GM12878 (cell line): ENCODE data around the gene DNAJC17. TPM values are rescaled to one million over a fixed set of nuclear protein-coding genes. Genes with fewer than 3 reads are reported as not detected.

ENCODE experiments used
- ASH2L ChIP-seq: fragments of 300-600, 200-600 bp; sonication (generic); IDR thresholded peaks from 2 replicates; pipeline ENCODE4 v1.6.1; 2017; ENCODE audit warnings: low read depth, mild to moderate bottlenecking, borderline replicate concordance
- BCLAF1 ChIP-seq: fragments of 450-650 bp; IDR thresholded peaks from 2 replicates; pipeline ENCODE4 v1.6.1; 2017; ENCODE audit warnings: antibody characterized with exemption, mild to moderate bottlenecking, moderate library complexity
- BHLHE40 ChIP-seq, 2 experiments: fragments of 450-650 bp in 1 of 2; IDR thresholded peaks; 2 replicates each; pipeline ENCODE4 v1.6.1; 2011 to 2017; ENCODE audit warnings: low read depth in 2 of 2, borderline replicate concordance in 1 of 2, improper control_type of control experiment in 1 of 2, low read length in 1 of 2, mild to moderate bottlenecking in 1 of 2
- CBFB ChIP-seq: IDR thresholded peaks from 2 replicates; pipeline ENCODE4 v1.6.1; 2016; ENCODE audit warnings: antibody characterized with exemption, low read depth
- CHD4 ChIP-seq: fragments of 200-600 bp; sonication (generic); IDR thresholded peaks from 2 replicates; pipeline ENCODE4 v1.6.1; 2016; ENCODE audit warnings: mild to moderate bottlenecking
- CREM ChIP-seq: IDR thresholded peaks from 2 replicates; pipeline ENCODE4 v1.6.1; 2014; ENCODE audit warnings: antibody characterized with exemption, low read depth
- ELK1 ChIP-seq: IDR thresholded peaks from 2 replicates; pipeline ENCODE4 v1.6.1; 2012; ENCODE audit warnings: low read depth, low read length, improper control_type of control experiment
- ETV6 ChIP-seq, 2 experiments: fragments of 450-650 bp in 1 of 2; IDR thresholded peaks in 1 of 2; conservative IDR thresholded peaks in 1 of 2; 2 replicates each; pipeline ENCODE4 v1.6.1; 2014; ENCODE audit warnings: antibody characterized with exemption in 1 of 2, borderline replicate concordance in 1 of 2, low read depth in 1 of 2, mild to moderate bottlenecking in 1 of 2, moderate library complexity in 1 of 2
- EZH2 ChIP-seq: IDR thresholded peaks from 2 replicates; pipeline ENCODE4 v1.6.1; 2012; ENCODE audit warnings: low read depth, mild to moderate bottlenecking, control low read depth, inconsistent platforms, low read length, borderline replicate concordance; ENCODE audit not compliant: control insufficient read depth
- HDGF ChIP-seq: fragments of 450-650 bp; IDR thresholded peaks from 2 replicates; pipeline ENCODE4 v1.6.1; 2016; ENCODE audit warnings: antibody characterized with exemption
- IKZF1 ChIP-seq: fragments of 450-650 bp; conservative IDR thresholded peaks from 2 replicates; pipeline ENCODE4 v1.6.1; 2017; ENCODE audit warnings: antibody characterized with exemption, mild to moderate bottlenecking
- IRF5 ChIP-seq: fragments of 450-650 bp; IDR thresholded peaks from 2 replicates; pipeline ENCODE4 v1.6.1; 2017; ENCODE audit warnings: borderline replicate concordance
- NR2F1 ChIP-seq: fragments of 450-650 bp; conservative IDR thresholded peaks from 2 replicates; pipeline ENCODE4 v1.6.1; 2017; ENCODE audit warnings: mild to moderate bottlenecking
- POU2F2 ChIP-seq: IDR thresholded peaks from 3 replicates; pipeline ENCODE4 v1.6.1; 2011; ENCODE audit warnings: low read depth, mild to moderate bottlenecking, low read length, borderline replicate concordance
- RAD51 ChIP-seq: fragments of 450-650 bp; IDR thresholded peaks from 2 replicates; pipeline ENCODE4 v1.6.1; 2016; ENCODE audit warnings: moderate library complexity, mild to moderate bottlenecking, inconsistent platforms
- TAF1 ChIP-seq: IDR thresholded peaks from 2 replicates; pipeline ENCODE4 v1.6.1; 2011; ENCODE audit warnings: mild to moderate bottlenecking, low read depth, low read length, borderline replicate concordance
- ZBED1 ChIP-seq: IDR thresholded peaks from 2 replicates; pipeline ENCODE4 v1.6.1; 2016; ENCODE audit warnings: borderline replicate concordance
- ZBTB40 ChIP-seq: fragments of 450-650 bp; IDR thresholded peaks from 2 replicates; pipeline ENCODE4 v1.6.1; 2016; ENCODE audit warnings: mild to moderate bottlenecking, moderate library complexity, borderline replicate concordance
- ZNF24 ChIP-seq: fragments of 450-650 bp; IDR thresholded peaks from 2 replicates; pipeline ENCODE4 v1.6.1; 2017; ENCODE audit warnings: antibody characterized with exemption, mild to moderate bottlenecking
- ZNF622 ChIP-seq: fragments of 450-650 bp; IDR thresholded peaks from 2 replicates; pipeline ENCODE4 v1.6.1; 2017; ENCODE audit warnings: mild to moderate bottlenecking, inconsistent platforms
- polyA plus RNA-seq, 11 experiments: library from polyadenylated mRNA; depleted of rRNA in 4 of 11; unstranded in 6 of 11; stranded (reverse) in 5 of 11; fragments of >200 nt; fragmentation: Nextera tagmentation in 4 of 11; fragmentation: Illumina TruSeq in 1 of 11; extraction: Ambion mirVana in 4 of 11; extraction: Trizol in 1 of 11; gene quantifications; 1 replicate in 1 of 11; 2 replicates in 10 of 11; pipeline versions ENCODE4 v1.2.1 to v1.2.3, GENCODE V29; 2011 to 2016; ENCODE audit warnings: inconsistent platforms in 2 of 11, missing spikeins in 2 of 11, low read depth in 1 of 11
- total RNA-seq, 4 experiments: library from RNA; depleted of rRNA in 3 of 4; stranded (reverse); fragments of >200 nt in 3 of 4; fragmentation: Illumina TruSeq in 1 of 4; extraction: Trizol in 1 of 4; gene quantifications; 2 replicates each; pipeline versions ENCODE4 v1.2.1 to v1.2.3, GENCODE V29; 2013 to 2021

The DNAJC17 gene
- total and polyA plus RNA-seq, 10 of the 15 experiments (the other 5 are each of a cell fraction or from before 2014, with no cell fraction given): 6.1 to 62.8 (median 45.4) TPM

GRCh38 chr15:40769274-40770146 lies 37.8 kb downstream of the DNAJC17 start, which contains the start of gene C15orf62 (continued):
- TF ChIP-seq BCLAF1 (no peak), IRF5 (no peak), ZBED1 (no peak; the same call in 1 of the 2 replicates), RAD51 (peak; percentile 43; the same call in 1 of the 2 replicates), ELK1 (no peak), CHD4 (no peak), POU2F2 (no peak), BHLHE40 (IDR thresholded peaks at IDR 0.05; ENCODE audit: borderline replicate concordance in 1 of 2, low read depth in 2 of 2, low read length in 1 of 2) (peak; percentile 56 to 83), ASH2L (no peak), TAF1 (no peak), ZNF24 (no peak), ZNF622 (no peak), ZBTB40 (no peak), EZH2 (no peak), NR2F1 (peak; percentile 31; the same call in 1 of the 2 replicates), CREM (peak; percentile 19; the same call in 1 of the 2 replicates), HDGF (no peak), CBFB (peak; percentile 27; the same call in 1 of the 2 replicates), ETV6 (conservative IDR thresholded peaks at IDR 0.05 in 1 of 2, IDR thresholded peaks at IDR 0.05 in 1 of 2; ENCODE audit: borderline replicate concordance in 1 of 2, low read depth in 1 of 2) (no peak), IKZF1 (peak; percentile 58)
